ENCODE data around the gene WNT3A.

The WNT3A gene

DNA sequence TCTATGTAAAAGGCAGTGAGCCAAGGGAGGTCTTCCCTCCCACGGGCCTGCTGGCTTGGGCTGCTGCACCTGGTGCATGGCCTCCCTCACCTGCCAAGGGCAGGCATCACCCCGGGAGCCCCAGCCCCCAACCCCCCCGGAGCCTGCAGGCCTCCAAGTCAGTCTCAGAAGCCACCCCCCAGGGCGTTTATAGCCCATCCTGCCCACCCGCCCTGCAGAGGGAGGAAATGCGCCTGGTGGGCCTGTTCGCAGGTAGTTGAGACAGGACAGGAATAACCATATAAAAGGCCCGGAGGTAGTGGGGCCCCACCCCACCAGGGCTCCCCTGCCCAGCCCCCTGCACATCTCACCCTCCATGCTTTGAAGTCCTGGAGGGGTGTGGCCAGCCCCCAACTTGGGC, 57.5 kb downstream of the WNT3A start:
- Histone ChIP-seq H3K4me3 (ENCODE audit: insufficient read depth, low read depth, low read length) (no peak overlapping the region), H3K27ac (ENCODE audit: insufficient read depth, low read depth, low read length, poor library complexity, severe bottlenecking) (no peak overlapping the region), H3K9me3 (ENCODE audit: control insufficient read depth, low read length) (no peaks in the 10 kb centered on the region), H3K4me1 (ENCODE audit: control insufficient read depth, insufficient read depth, low read length) (no peaks in the 10 kb centered on the region), H3K27me3 (ENCODE audit: control insufficient read depth, insufficient read depth, low read length, poor library complexity, severe bottlenecking) (peaks cover 63% of the 10 kb centered on the region), H3K36me3 (ENCODE audit: control insufficient read depth, insufficient read depth, low read length) (no peaks in the 10 kb centered on the region)
- 58 to 64% methylated on average over 8 of the region's 8 CpGs for WGBS, 2 experiments

DNA sequence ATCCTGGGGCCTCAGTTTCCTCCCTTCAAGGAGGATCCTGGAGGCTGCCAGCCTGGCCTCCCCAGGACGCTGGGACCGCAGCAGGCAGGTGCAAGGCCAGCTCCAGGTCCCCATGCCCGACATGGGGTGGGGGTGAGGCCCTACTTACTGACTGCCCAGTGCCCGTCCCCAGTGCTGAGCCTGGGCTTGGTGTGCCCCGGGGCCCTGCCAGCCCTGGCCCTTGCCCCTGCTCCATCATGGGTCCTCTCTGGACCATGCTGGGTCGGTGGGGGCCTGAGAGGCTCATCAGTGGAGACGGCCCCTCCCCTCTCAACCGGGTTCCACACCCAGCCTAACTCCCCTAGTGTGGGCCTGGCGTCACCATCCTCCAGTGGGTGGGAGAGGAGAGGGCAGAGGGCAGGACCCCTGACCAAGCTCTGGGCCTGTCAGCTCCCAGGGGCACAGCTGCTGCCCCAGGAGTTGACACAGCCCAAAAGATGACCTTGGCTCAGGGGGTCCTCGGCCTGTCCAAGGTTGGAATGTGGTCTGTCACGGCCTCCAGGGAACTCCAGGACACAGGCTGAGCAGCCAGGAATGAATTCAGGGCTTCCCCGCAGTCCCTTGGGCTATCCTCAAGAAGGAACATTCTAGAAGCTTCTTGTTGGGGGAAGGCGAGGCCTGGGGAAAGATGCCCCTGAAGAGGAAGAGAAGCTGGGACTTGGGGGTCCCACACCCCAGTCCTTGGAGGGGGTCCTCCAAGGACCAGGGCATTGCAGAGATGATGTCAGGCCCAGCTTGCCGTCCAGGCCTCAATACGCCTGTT, 58.1 kb downstream of the WNT3A start:
- WGBS, 2 experiments = 84 to 86% methylated on average over 15 of the region's 15 CpGs
- Histone ChIP-seq H3K9me3 (ENCODE audit: control insufficient read depth, low read length) (no peaks in the 10 kb centered on the region), H3K4me3 (ENCODE audit: insufficient read depth, low read depth, low read length) (no peak overlapping the region), H3K27ac (ENCODE audit: insufficient read depth, low read depth, low read length, poor library complexity, severe bottlenecking) (no peak overlapping the region), H3K27me3 (ENCODE audit: control insufficient read depth, insufficient read depth, low read length, poor library complexity, severe bottlenecking) (peaks cover 63% of the 10 kb centered on the region), H3K4me1 (ENCODE audit: control insufficient read depth, insufficient read depth, low read length) (no peaks in the 10 kb centered on the region), H3K36me3 (ENCODE audit: control insufficient read depth, insufficient read depth, low read length) (no peaks in the 10 kb centered on the region)

DNA sequence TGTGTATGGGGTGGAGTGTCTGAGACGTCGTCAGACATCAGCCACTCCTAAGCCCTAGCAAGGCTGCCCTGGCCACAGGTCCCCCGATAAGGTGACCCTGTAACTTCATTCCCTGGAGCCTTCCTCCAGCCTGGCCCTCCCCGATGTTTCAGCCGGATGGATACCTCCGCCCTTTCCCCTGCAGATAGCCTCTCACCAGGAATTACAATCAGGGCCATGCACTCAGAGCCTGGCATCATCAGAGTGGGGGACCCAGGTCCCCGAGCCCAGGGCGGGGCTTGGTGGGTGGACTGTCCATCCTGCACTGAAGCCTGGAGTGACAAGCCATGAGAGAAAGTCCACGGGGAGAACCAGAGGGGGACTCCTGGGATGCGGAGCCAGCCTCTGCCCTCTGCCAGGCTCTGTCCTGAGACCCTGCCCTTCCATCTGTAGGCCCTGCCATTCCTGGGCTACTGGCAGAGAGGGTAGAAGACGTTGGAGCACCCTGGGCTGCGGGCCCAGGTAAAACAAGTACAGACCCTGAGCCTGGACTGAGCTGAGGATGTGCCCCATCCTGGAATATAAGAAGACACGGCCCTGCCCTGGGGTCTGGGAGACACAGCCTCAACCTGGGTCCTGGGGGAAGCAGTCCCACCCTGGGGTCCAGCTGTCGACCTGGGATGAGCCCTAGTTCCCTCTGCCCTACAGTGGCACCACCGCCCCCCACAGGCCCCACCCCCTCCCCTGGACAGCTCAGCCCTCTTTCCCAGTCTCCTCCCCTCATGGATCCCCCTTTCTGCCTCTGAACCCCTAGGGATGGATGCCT, 58.9 kb downstream of the WNT3A start:
- no peaks in the 10 kb centered on the region for H3K4me1 ChIP-seq (ENCODE audit: control insufficient read depth, insufficient read depth, low read length)
- 88 to 90% methylated on average over 15 of the region's 15 CpGs for WGBS, 2 experiments
- H3K27ac ChIP-seq (ENCODE audit: insufficient read depth, low read depth, low read length, poor library complexity, severe bottlenecking) = no peak overlapping the region
- no peaks in the 10 kb centered on the region for H3K9me3 ChIP-seq (ENCODE audit: control insufficient read depth, low read length)
- H3K4me3 ChIP-seq (ENCODE audit: insufficient read depth, low read depth, low read length) = no peak overlapping the region
- no peaks in the 10 kb centered on the region for H3K36me3 ChIP-seq (ENCODE audit: control insufficient read depth, insufficient read depth, low read length)
- peaks cover 63% of the 10 kb centered on the region for H3K27me3 ChIP-seq (ENCODE audit: control insufficient read depth, insufficient read depth, low read length, poor library complexity, severe bottlenecking)

DNA sequence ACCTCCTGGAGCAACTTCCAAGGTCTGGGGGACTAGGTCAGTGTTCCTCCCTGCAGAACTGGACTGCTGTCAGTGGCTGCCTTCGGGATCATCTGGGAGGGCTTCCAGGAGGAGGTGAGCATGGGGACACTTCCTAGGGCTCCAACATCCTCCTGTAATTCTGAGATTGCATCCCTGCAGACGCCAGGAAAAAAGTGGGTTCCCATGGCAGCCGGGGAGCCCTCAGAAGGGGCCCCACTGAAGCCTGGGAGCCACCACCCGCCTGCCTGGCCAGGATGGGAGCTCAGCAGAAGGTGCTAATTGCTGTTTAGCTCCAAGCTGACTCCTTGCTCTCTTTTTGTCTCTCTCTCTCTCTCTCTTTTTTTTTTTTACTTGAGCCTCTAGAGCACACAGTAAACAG, 59.6 kb downstream of the WNT3A start:
- Histone ChIP-seq H3K27ac (ENCODE audit: insufficient read depth, low read depth, low read length, poor library complexity, severe bottlenecking) (no peak overlapping the region), H3K4me3 (ENCODE audit: insufficient read depth, low read depth, low read length) (no peak overlapping the region), H3K36me3 (ENCODE audit: control insufficient read depth, insufficient read depth, low read length) (no peaks in the 10 kb centered on the region), H3K27me3 (ENCODE audit: control insufficient read depth, insufficient read depth, low read length, poor library complexity, severe bottlenecking) (peaks cover 63% of the 10 kb centered on the region), H3K9me3 (ENCODE audit: control insufficient read depth, low read length) (no peaks in the 10 kb centered on the region), H3K4me1 (ENCODE audit: control insufficient read depth, insufficient read depth, low read length) (no peaks in the 10 kb centered on the region)
- 71 to 78% methylated on average over 4 of the region's 4 CpGs for WGBS, 2 experiments

DNA sequence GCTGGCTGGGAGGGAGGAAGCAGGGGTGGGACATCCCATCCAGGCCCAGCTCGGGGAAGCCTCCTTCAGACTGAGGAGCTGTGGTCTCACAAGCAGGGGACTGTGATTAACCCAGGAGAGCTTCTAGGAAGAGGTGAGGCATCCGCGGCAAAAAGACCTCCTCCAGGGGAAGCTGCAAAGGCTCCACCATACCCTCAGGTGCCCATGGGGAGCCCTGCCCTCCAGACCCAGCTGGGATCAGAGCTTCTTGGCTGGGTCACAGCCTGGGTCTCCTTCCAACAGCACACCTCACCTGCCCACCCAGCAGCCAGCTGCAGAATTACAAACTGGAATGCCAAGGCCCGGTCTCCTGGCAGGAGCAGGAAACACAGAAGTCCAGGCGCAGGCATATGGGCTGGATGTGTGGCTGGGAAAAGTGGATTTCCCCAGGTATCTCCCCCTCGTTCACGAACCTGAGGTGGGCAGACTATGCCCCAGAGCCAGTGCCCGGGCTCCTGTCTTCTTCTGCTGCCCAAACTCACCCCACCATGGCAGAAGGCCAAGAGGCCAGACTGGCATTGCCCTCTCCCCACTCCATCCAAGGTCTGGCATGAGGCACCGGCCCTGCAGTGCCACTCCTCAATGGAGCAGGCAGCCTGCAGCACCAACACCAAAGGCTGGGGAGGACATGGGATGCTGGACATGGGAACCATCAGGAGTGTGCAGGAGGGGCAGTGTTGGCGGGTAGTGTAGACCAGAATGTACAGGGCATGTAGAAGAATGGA, 60.3 kb downstream of the WNT3A start:
- H3K4me1 ChIP-seq (ENCODE audit: control insufficient read depth, insufficient read depth, low read length) = no peaks in the 10 kb centered on the region
- no peaks in the 10 kb centered on the region for H3K9me3 ChIP-seq (ENCODE audit: control insufficient read depth, low read length)
- no peak overlapping the region for H3K4me3 ChIP-seq (ENCODE audit: insufficient read depth, low read depth, low read length)
- no peaks in the 10 kb centered on the region for H3K36me3 ChIP-seq (ENCODE audit: control insufficient read depth, insufficient read depth, low read length)
- 78 to 80% methylated on average over 10 of the region's 10 CpGs for WGBS, 2 experiments
- no peak overlapping the region for H3K27ac ChIP-seq (ENCODE audit: insufficient read depth, low read depth, low read length, poor library complexity, severe bottlenecking)
- H3K27me3 ChIP-seq (ENCODE audit: control insufficient read depth, insufficient read depth, low read length, poor library complexity, severe bottlenecking) = peaks cover 66% of the 10 kb centered on the region

DNA sequence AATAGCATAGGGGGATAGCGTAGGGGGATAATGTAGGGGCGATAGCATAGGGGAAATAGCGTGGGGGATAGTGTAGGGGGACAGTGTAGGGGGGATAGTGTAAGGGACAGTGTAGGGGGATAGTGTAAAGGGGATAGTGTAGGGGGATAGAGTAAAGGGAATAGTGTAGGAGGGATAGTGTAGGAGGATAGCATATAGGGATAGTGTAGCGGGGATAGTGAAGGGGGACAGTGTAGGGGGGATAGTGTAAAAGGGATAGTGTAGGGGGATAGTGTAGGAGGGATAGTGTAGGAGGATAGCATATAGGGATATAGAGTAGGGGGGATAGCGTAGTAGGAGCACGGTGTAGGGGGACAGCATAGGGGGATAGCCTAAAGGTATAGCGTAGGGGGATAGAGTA, 61.6 kb downstream of the WNT3A start:
- no peak overlapping the region for H3K27ac ChIP-seq (ENCODE audit: insufficient read depth, low read depth, low read length, poor library complexity, severe bottlenecking)
- H3K36me3 ChIP-seq (ENCODE audit: control insufficient read depth, insufficient read depth, low read length) = no peaks in the 10 kb centered on the region
- H3K4me1 ChIP-seq (ENCODE audit: control insufficient read depth, insufficient read depth, low read length) = peaks cover 5% of the 10 kb centered on the region
- peaks cover 73% of the 10 kb centered on the region for H3K27me3 ChIP-seq (ENCODE audit: control insufficient read depth, insufficient read depth, low read length, poor library complexity, severe bottlenecking)
- no peaks in the 10 kb centered on the region for H3K9me3 ChIP-seq (ENCODE audit: control insufficient read depth, low read length)
- WGBS, 2 experiments = 78 to 81% methylated on average over 7 of the region's 7 CpGs
- H3K4me3 ChIP-seq (ENCODE audit: insufficient read depth, low read depth, low read length) = no peak overlapping the region

DNA sequence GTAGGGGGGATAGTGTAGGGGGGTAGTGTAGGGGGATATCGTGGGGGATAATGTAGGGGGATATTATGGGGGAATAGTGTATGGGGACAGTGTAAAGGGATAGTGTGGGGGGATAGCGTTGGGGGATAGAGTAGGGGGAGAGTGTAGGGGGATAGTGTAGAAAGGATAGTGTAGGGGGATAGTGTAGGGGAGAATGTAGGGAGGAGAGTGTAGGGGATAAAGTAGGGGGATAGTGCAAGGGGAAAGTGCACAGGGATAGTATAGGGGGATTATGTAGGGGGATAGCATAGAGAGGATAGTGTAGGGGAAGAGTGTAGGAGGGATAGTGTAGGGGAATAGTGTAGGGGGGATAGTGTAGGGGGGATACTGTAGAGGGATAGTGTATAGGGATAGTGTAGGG, 63.4 kb downstream of the WNT3A start:
- H3K36me3 ChIP-seq (ENCODE audit: control insufficient read depth, insufficient read depth, low read length) = no peaks in the 10 kb centered on the region
- no peak overlapping the region for H3K27ac ChIP-seq (ENCODE audit: insufficient read depth, low read depth, low read length, poor library complexity, severe bottlenecking)
- H3K4me3 ChIP-seq (ENCODE audit: insufficient read depth, low read depth, low read length) = no peak overlapping the region
- peaks cover 73% of the 10 kb centered on the region for H3K27me3 ChIP-seq (ENCODE audit: control insufficient read depth, insufficient read depth, low read length, poor library complexity, severe bottlenecking)
- 48 to 52% methylated on average over 2 of the region's 2 CpGs for WGBS, 2 experiments
- no peaks in the 10 kb centered on the region for H3K9me3 ChIP-seq (ENCODE audit: control insufficient read depth, low read length)
- H3K4me1 ChIP-seq (ENCODE audit: control insufficient read depth, insufficient read depth, low read length) = peaks cover 22% of the 10 kb centered on the region

DNA sequence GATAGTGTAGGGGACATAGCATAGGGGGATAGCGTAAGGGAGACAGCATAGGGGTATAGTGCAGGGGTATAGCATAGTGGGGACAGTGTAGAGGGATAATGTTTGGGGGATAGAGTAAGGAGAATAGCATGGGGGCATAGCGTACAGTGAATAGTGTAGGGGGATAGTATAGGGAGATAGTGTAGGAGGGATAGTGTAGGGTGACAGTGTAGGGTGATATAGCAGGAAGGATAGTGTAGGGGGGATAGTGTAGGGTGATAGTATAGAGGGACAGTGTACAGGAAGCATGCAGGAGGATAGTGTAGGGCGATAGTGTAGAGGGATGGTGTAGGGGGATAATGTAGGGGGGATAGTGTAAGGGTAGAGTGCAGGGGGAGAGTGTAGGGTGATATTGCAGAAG, 64.1 kb downstream of the WNT3A start:
- Histone ChIP-seq H3K36me3 (ENCODE audit: control insufficient read depth, insufficient read depth, low read length) (no peaks in the 10 kb centered on the region), H3K27me3 (ENCODE audit: control insufficient read depth, insufficient read depth, low read length, poor library complexity, severe bottlenecking) (peaks cover 73% of the 10 kb centered on the region), H3K27ac (ENCODE audit: insufficient read depth, low read depth, low read length, poor library complexity, severe bottlenecking) (no peak overlapping the region), H3K9me3 (ENCODE audit: control insufficient read depth, low read length) (no peaks in the 10 kb centered on the region), H3K4me3 (ENCODE audit: insufficient read depth, low read depth, low read length) (no peak overlapping the region), H3K4me1 (ENCODE audit: control insufficient read depth, insufficient read depth, low read length) (peaks cover 27% of the 10 kb centered on the region)
- WGBS, 2 experiments = 63 to 65% methylated on average over 3 of the region's 3 CpGs

DNA sequence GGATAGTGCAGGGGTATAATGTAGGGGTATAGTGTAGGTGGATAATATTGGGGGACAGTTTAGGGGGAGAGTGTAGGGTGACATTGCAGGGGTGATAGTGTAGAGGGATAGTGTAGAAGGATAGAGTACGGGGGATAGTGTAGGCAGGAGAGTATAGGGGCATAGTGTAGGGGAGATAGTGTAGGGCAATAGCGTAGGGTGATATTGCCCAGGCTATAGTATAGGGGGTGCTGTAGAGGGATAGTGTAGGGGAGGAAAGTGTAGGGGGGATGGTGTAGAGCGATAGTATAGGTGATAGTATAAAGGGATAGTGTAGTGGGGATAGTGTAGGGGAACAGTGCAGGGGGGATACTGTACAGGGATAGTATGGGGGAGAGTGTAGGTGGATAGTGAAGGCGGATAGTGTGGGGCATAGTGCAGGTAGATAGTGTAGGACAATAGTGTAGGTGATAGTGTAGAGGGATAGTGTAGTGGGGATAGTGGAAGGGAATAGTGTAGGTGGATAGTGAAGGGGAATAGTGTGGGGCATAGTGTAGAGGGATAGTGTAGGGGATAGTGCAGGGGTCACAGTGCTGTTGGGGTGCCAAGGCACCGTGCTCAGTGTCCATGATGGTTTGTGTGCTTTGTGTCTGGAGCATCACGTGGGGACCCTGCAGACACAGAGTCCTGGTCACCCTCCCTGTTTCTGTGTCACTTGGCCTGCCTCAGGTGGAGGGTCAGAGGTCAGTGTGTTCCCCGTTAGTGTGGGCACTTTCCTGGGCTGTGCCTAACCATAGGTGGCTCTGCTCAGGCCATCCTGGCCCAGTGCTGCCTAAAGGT, 65.2 kb downstream of the WNT3A start:
- H3K27me3 ChIP-seq (ENCODE audit: control insufficient read depth, insufficient read depth, low read length, poor library complexity, severe bottlenecking) = peaks cover 61% of the 10 kb centered on the region
- no peaks in the 10 kb centered on the region for H3K36me3 ChIP-seq (ENCODE audit: control insufficient read depth, insufficient read depth, low read length)
- no peaks in the 10 kb centered on the region for H3K9me3 ChIP-seq (ENCODE audit: control insufficient read depth, low read length)
- H3K27ac ChIP-seq (ENCODE audit: insufficient read depth, low read depth, low read length, poor library complexity, severe bottlenecking) = no peak overlapping the region
- WGBS, 2 experiments = 74 to 78% methylated on average over 7 of the region's 7 CpGs
- H3K4me1 ChIP-seq (ENCODE audit: control insufficient read depth, insufficient read depth, low read length) = peaks cover 27% of the 10 kb centered on the region
- H3K4me3 ChIP-seq (ENCODE audit: insufficient read depth, low read depth, low read length) = no peak overlapping the region
